ENCODE data around the gene KIFAP3. TPM values are rescaled to one million over a fixed set of nuclear protein-coding genes. Genes with fewer than 3 reads are reported as not detected.

Gene KIFAP3
- total and polyA plus RNA-seq, 9 donors: 16.1 to 35.5 (median 31.4) TPM

- DNase-seq: no peak
- Histone ChIP-seq H3K27ac (no peak overlapping the region), H3K4me3 (no peak overlapping the region), H3K27me3 (no peaks in the 10 kb centered on the region), H3K4me1 (ENCODE audit: insufficient read depth) (no peaks in the 10 kb centered on the region), H3K36me3 (no peaks in the 10 kb centered on the region), H3K9me3 (no peaks in the 10 kb centered on the region)
- WGBS, 3 donors: 93 to 98% (median 96%) methylated on average over 4 of the region's 4 CpGs
- TF ChIP-seq POLR2A (IDR thresholded peaks at IDR 0.05): no peak
- TF ChIP-seq CTCF (IDR thresholded peaks at IDR 0.05): no peak
- no peak for TF ChIP-seq EP300 (IDR thresholded peaks at IDR 0.05)
- intact Hi-C loops (cut with DNase I): no loop called here
Observed at GRCh38 chr1:169964206-169964605, 110.3 kb downstream of the KIFAP3 start.

- no peak for DNase-seq
- Histone ChIP-seq H3K27me3 (no peaks in the 10 kb centered on the region), H3K36me3 (no peaks in the 10 kb centered on the region), H3K9me3 (no peaks in the 10 kb centered on the region), H3K27ac (no peak overlapping the region), H3K4me1 (ENCODE audit: insufficient read depth) (no peaks in the 10 kb centered on the region), H3K4me3 (no peak overlapping the region)
- TF ChIP-seq EP300 (IDR thresholded peaks at IDR 0.05): no peak
- no peak for TF ChIP-seq CTCF (IDR thresholded peaks at IDR 0.05)
- no peak for TF ChIP-seq POLR2A (IDR thresholded peaks at IDR 0.05)
- intact Hi-C loops (cut with DNase I): no loop called here
Observed at GRCh38 chr1:169959686-169960085, 114.8 kb downstream of the KIFAP3 start.

- H3K27me3 ChIP-seq: no peaks in the 10 kb centered on the region
- no peaks in the 10 kb centered on the region for H3K4me1 ChIP-seq (ENCODE audit: insufficient read depth)
- no peak for TF ChIP-seq CTCF (IDR thresholded peaks at IDR 0.05)
- TF ChIP-seq POLR2A (IDR thresholded peaks at IDR 0.05): no peak
- TF ChIP-seq EP300 (IDR thresholded peaks at IDR 0.05): no peak
- no peaks in the 10 kb centered on the region for H3K36me3 ChIP-seq
- H3K9me3 ChIP-seq: no peaks in the 10 kb centered on the region
- intact Hi-C loops (cut with DNase I): no loop called here
- no peak for DNase-seq
- 40 to 69% (median 42%) methylated on average over 3 of the region's 3 CpGs for WGBS, 3 donors
- H3K27ac ChIP-seq: no peak overlapping the region
- no peak overlapping the region for H3K4me3 ChIP-seq
Observed at GRCh38 chr1:169958987-169959386, 115.5 kb downstream of the KIFAP3 start.

GRCh38 chr1:169957884-169958283 lies 116.6 kb downstream of the KIFAP3 start:
- no peaks in the 10 kb centered on the region for H3K27me3 ChIP-seq
- no peak for DNase-seq
- H3K4me3 ChIP-seq: no peak overlapping the region
- intact Hi-C loops (cut with DNase I): no loop called here
- H3K36me3 ChIP-seq: no peaks in the 10 kb centered on the region
- H3K9me3 ChIP-seq: no peaks in the 10 kb centered on the region
- no peak for TF ChIP-seq CTCF (IDR thresholded peaks at IDR 0.05)
- TF ChIP-seq EP300 (IDR thresholded peaks at IDR 0.05): no peak
- no peak for TF ChIP-seq POLR2A (IDR thresholded peaks at IDR 0.05)
- WGBS, 3 donors: 93 to 97% (median 95%) methylated on average over 3 of the region's 3 CpGs
- H3K4me1 ChIP-seq (ENCODE audit: insufficient read depth): no peaks in the 10 kb centered on the region
- no peak overlapping the region for H3K27ac ChIP-seq

- WGBS, 3 donors: 82 to 99% (median 97%) methylated on average over 1 of the region's 1 CpG
- H3K4me1 ChIP-seq (ENCODE audit: insufficient read depth): no peaks in the 10 kb centered on the region
- no peaks in the 10 kb centered on the region for H3K36me3 ChIP-seq
- no peaks in the 10 kb centered on the region for H3K9me3 ChIP-seq
- intact Hi-C loops (cut with DNase I): no loop called here
- no peak overlapping the region for H3K4me3 ChIP-seq
- DNase-seq: no peak
- TF ChIP-seq CTCF (IDR thresholded peaks at IDR 0.05) (no peak), POLR2A (IDR thresholded peaks at IDR 0.05) (no peak), EP300 (IDR thresholded peaks at IDR 0.05) (no peak)
- no peak overlapping the region for H3K27ac ChIP-seq
- no peaks in the 10 kb centered on the region for H3K27me3 ChIP-seq
Observed at GRCh38 chr1:169951108-169951507, 123.4 kb downstream of the KIFAP3 start.
